Thoracic aorta (tissue), 2 donors: ENCODE data around the gene GAS5. TPM values are rescaled to one million over a fixed set of nuclear protein-coding genes. Genes with fewer than 3 reads are reported as not detected.
"Not testable (repeated sequence)": the region's sequence is repeated elsewhere in the genome, so short reads cannot be mapped to it uniquely, and the experiment has no call there.

Experiments
- ATAC-seq: fragments of 150-250 bp; one replicate; pipeline ENCODE4 v1.8.0; 2017; ENCODE audit warnings: low read depth; ENCODE audit not compliant: insufficient number of reproducible peaks, low FRiP score
- DNase-seq: peaks from one replicate; pipeline ENCODE4 v3.0.0-alpha.2; 2020; ENCODE audit warnings: low spot score
- H3K27ac ChIP-seq, 2 donors: fragments of 200-600 bp; sonication (generic); 1 replicate in 1 of 2; 2 replicates in 1 of 2; pipeline ENCODE4 v1.5.1; 2016; ENCODE audit warnings: mild to moderate bottlenecking in 2 of 2, moderate library complexity in 2 of 2
- H3K27me3 ChIP-seq: fragments of 200-600 bp; sonication (generic); replicated peaks from 2 replicates; pipeline ENCODE4 v1.6.0; 2016; ENCODE audit warnings: mild to moderate bottlenecking; ENCODE audit not compliant: insufficient read depth
- H3K36me3 ChIP-seq: fragments of 200-600 bp; sonication (generic); one replicate; pipeline ENCODE4 v1.5.1; 2016
- H3K4me1 ChIP-seq, 2 donors: fragments of 200-600 bp; sonication (generic); 1 replicate in 1 of 2; 2 replicates in 1 of 2; pipeline versions ENCODE4 v1.5.1 to v1.6.0; 2016; ENCODE audit warnings: low read depth in 2 of 2, mild to moderate bottlenecking in 1 of 2; ENCODE audit not compliant: control insufficient read depth in 1 of 2
- H3K4me3 ChIP-seq: fragments of 200-600 bp; sonication (generic); 2 replicates; pipeline ENCODE4 v1.5.1; 2016; ENCODE audit warnings: mild to moderate bottlenecking
- H3K9me3 ChIP-seq: fragments of 200-600 bp; sonication (generic); 2 replicates; pipeline ENCODE4 v1.5.1; 2016
- CTCF ChIP-seq: fragments of 200-600 bp; sonication (generic); IDR thresholded peaks from one replicate; pipeline ENCODE4 v1.5.1; 2019; ENCODE audit warnings: antibody characterized with exemption
- total RNA-seq, 2 donors: library from RNA; depleted of rRNA; stranded (reverse); fragments of >200 nt; gene quantifications; one replicate each; pipeline versions ENCODE4 v1.1.0 to v1.2.3, GENCODE V29; 2016

Gene GAS5
- total RNA-seq, 2 donors from 2014 or later = 120 to 294 TPM

- no peak for DNase-seq
- Histone ChIP-seq H3K27me3 (no peaks in the 10 kb centered on the region), H3K36me3 (peaks cover 14% of the 10 kb centered on the region), H3K9me3 (no peaks in the 10 kb centered on the region), H3K27ac (no peak overlapping the region), H3K4me3 (no peak overlapping the region), H3K4me1 (no peaks in the 10 kb centered on the region)
- ATAC-seq = no peak
- no peak for TF ChIP-seq CTCF
Observed at GRCh38 chr1:173884701-173885100, 16.9 kb upstream of the GAS5 start.

DNA sequence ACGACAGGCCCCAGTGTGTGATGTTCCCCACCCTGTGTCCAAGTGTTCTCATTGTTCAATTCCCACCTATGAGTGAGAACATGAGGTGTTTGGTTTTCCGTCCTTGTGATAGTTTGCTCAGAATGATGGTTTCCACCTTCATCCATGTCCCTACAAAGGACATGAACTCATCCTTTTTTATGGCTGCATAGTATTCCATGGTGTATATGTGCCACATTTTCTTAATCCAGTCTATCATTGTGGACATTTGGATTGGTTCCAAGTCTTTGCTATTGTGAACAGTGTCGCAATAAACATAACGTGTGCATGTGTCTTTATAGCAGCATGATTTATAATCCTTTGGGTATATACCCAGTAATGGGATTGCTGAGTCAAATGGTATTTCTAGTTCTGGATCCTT is 13.3 kb upstream of the GAS5 start:
- peaks cover 30% of the 10 kb centered on the region for H3K36me3 ChIP-seq
- not testable (repeated sequence) for ATAC-seq

DNA sequence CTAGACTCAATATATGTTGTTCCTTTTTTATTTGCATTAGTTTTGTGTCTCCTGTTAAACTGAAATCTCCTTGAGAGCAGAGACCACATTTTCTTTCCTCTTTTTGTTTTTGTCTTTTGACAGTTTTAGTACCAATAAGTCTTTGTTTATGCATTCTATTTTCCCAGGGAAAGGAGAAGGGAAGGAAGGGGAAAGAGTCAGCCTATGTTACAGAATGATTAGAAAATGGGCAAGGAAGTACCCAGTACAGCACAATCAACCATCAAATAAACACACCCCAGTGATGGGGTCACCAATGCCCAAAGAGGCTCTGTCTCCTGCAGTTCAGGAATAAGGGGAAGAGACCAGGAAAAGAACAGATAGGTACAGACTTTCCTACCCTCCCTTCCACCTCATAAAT is 10.5 kb upstream of the GAS5 start:
- ATAC-seq (no peak), DNase-seq (no peak)
- H3K27me3 ChIP-seq = no peaks in the 10 kb centered on the region
- no peak overlapping the region for H3K4me3 ChIP-seq
- H3K27ac ChIP-seq = no peak overlapping the region
- H3K36me3 ChIP-seq = peaks cover 36% of the 10 kb centered on the region
- no peak for TF ChIP-seq CTCF
- H3K4me1 ChIP-seq = no peaks in the 10 kb centered on the region
- no peaks in the 10 kb centered on the region for H3K9me3 ChIP-seq

More for the DNA sequence above, 13.3 kb upstream of the GAS5 start:
- not testable (repeated sequence) for H3K27ac ChIP-seq, H3K4me1 ChIP-seq, DNase-seq, H3K27me3 ChIP-seq, H3K4me3 ChIP-seq, H3K9me3 ChIP-seq

DNA sequence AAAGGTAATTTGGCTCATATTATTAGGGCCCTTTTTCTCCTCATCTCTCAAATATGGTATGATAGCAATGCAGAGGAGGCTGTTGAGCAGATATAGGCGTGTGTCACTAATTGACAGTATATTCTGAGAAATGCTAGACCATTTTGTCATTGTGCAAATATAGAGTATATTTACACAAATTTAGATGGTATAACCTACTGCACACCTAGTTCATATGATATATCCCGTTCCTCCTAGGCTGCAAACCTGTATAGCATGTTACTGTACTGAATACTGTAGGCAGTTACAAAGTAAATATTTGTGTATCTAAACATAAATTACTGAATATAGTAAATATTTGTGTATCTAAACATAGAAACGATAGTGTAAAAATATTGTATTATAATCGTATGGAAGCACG is 8.9 kb upstream of the GAS5 start:
- DNase-seq (no peak), ATAC-seq (no peak)
- Histone ChIP-seq H3K4me3 (no peak overlapping the region), H3K27ac (no peak overlapping the region), H3K4me1 (no peaks in the 10 kb centered on the region), H3K9me3 (no peaks in the 10 kb centered on the region), H3K36me3 (peaks cover 36% of the 10 kb centered on the region), H3K27me3 (no peaks in the 10 kb centered on the region)
- no peak for TF ChIP-seq CTCF

- Histone ChIP-seq H3K4me1 (peaks cover 7 to 25% of the 10 kb centered on the region in 2 donors), H3K36me3 (peaks cover 15% of the 10 kb centered on the region), H3K9me3 (no peaks in the 10 kb centered on the region), H3K27me3 (no peaks in the 10 kb centered on the region), H3K27ac (no peak overlapping the region), H3K4me3 (no peak overlapping the region)
- DNase-seq = no peak
- TF ChIP-seq CTCF = no peak
- no peak for ATAC-seq
Observed at GRCh38 chr1:173871500-173871899, 3.7 kb upstream of the GAS5 start.

DNA sequence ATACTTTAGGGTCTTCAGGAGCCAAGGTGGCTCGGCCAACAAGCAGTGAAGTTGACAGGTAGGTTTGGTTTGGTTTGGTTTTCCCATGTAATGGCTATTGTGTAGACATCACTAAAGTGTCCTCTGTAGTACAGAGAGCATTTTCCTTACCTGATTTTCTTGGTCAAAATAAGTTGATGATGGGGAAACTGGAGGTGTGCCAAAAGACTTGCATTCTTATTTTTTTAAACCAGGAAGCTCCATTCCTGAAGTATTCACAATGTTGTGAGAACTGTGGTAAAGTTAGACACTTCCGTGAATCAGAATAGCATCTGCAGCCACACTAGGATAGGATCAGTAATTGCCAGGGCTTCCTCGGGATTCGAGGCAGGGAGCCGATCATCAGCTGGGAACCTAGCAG is 3.3 kb upstream of the GAS5 start:
- DNase-seq = no peak

More for the DNA sequence above, 3.3 kb upstream of the GAS5 start:
- H3K36me3 ChIP-seq = peaks cover 11% of the 10 kb centered on the region
- ATAC-seq = no peak
- H3K9me3 ChIP-seq = no peaks in the 10 kb centered on the region
- no peak for TF ChIP-seq CTCF
- H3K27ac ChIP-seq = no peak overlapping the region
- no peaks in the 10 kb centered on the region for H3K27me3 ChIP-seq
- no peak overlapping the region for H3K4me3 ChIP-seq
- H3K4me1 ChIP-seq = peaks cover 9 to 29% of the 10 kb centered on the region in 2 donors
